Measurements from ENCODE around the gene ICA1.

DNA sequence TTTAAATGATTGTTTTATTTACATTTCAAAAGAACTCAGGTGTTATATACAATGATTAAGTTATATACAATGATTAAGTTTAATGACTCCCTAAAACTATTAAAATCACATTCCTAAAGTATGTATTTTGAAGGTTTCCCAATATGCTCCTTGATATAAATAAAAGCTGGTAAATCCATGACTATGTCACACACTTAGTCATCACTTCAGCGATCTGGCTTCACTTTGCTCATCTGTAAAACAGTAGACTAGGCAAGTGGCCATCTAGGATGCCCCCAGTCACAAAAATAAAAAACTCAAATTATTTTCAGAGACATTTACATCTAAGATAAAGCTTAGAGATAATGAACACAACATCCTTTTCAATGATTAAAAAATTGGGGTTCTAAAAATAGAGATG is 10.8 kb downstream of the ICA1 start:
- TF ChIP-seq, protein P1, sequence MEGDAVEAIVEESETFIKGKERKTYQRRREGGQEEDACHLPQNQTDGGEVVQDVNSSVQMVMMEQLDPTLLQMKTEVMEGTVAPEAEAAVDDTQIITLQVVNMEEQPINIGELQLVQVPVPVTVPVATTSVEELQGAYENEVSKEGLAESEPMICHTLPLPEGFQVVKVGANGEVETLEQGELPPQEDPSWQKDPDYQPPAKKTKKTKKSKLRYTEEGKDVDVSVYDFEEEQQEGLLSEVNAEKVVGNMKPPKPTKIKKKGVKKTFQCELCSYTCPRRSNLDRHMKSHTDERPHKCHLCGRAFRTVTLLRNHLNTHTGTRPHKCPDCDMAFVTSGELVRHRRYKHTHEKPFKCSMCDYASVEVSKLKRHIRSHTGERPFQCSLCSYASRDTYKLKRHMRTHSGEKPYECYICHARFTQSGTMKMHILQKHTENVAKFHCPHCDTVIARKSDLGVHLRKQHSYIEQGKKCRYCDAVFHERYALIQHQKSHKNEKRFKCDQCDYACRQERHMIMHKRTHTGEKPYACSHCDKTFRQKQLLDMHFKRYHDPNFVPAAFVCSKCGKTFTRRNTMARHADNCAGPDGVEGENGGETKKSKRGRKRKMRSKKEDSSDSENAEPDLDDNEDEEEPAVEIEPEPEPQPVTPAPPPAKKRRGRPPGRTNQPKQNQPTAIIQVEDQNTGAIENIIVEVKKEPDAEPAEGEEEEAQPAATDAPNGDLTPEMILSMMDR (IDR thresholded peaks at IDR 0.05), result no peak
- TF ChIP-seq POLR2A (IDR thresholded peaks at IDR 0.05), result no peak
- TF ChIP-seq POLR2AphosphoS5 (IDR thresholded peaks at IDR 0.05), result no peak

Data from sigmoid colon (tissue), 4 donors.